ENCODE data around the gene FRRS1.

DNA sequence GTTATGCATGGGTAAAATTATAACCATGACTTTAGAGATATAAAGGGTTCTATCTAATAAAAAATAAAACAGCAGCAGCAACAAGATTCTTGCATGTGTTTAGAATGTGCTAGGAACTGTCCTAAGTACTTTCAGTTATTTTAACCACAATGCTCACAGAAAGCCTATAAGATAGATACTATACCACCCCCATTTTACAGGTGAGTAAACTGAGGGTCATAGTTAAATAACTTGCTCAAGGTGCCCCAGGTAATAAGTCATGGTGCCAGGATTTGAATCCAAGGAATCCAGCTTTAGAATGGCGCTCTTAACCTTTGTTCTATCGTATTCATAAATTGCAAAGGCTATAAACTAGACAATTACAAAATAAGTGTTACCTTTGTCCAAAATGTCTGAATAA lies 53.4 kb downstream of the FRRS1 start:
- TF ChIP-seq SMC3 (conservative IDR thresholded peaks at IDR 0.05; ENCODE audit: poor library complexity) (no peak), POLR2AphosphoS5 (IDR thresholded peaks at IDR 0.05) (no peak), EZH2 (IDR thresholded peaks at IDR 0.05; ENCODE audit: borderline replicate concordance, insufficient read depth, low read length, poor library complexity, severe bottlenecking) (no peak), TAF1 (IDR thresholded peaks at IDR 0.05; ENCODE audit: low read depth) (no peak), EP300 (conservative IDR thresholded peaks at IDR 0.05; ENCODE audit: poor library complexity, severe bottlenecking) (no peak)
- TF ChIP-seq, protein P1, sequence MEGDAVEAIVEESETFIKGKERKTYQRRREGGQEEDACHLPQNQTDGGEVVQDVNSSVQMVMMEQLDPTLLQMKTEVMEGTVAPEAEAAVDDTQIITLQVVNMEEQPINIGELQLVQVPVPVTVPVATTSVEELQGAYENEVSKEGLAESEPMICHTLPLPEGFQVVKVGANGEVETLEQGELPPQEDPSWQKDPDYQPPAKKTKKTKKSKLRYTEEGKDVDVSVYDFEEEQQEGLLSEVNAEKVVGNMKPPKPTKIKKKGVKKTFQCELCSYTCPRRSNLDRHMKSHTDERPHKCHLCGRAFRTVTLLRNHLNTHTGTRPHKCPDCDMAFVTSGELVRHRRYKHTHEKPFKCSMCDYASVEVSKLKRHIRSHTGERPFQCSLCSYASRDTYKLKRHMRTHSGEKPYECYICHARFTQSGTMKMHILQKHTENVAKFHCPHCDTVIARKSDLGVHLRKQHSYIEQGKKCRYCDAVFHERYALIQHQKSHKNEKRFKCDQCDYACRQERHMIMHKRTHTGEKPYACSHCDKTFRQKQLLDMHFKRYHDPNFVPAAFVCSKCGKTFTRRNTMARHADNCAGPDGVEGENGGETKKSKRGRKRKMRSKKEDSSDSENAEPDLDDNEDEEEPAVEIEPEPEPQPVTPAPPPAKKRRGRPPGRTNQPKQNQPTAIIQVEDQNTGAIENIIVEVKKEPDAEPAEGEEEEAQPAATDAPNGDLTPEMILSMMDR (IDR thresholded peaks at IDR 0.05; ENCODE audit: poor library complexity, severe bottlenecking): no peak

All from neural cell (in vitro differentiated cells).